GM12878 (cell line): ENCODE results near the gene ASZ1. TPM values are rescaled to one million over a fixed set of nuclear protein-coding genes. Genes with fewer than 3 reads are reported as not detected.

ENCODE experiments used
- ATAC-seq: fragments of 200-7000 bp; cut with Tn5 transposase; 3 replicates; pipeline ENCODE4 v1.9.1; 2020; ENCODE audit warnings: mild to moderate bottlenecking, moderate library complexity
- BruUV-seq: library from RNA; stranded (reverse); fragments of 400-500 nt; replicated peaks from 2 replicates; lab custom pipeline; 2021; lab: Mats Ljungman, UMichigan
- CTCF ChIA-PET: fragments of 300-600 bp; sonication (Branson Sonifier 250); formaldehyde crosslinking; extraction: SDS; loops from one replicate; lab custom pipeline; 2021; ENCODE audit warnings: inconsistent platforms; lab: Yijun Ruan, JAX
- POLR2A ChIA-PET: fragments of 350-600 bp; formaldehyde crosslinking; extraction: SDS; loops from one replicate; lab custom pipeline; 2021; ENCODE audit warnings: inconsistent platforms; lab: Charles Lee
- RAD21 ChIA-PET: fragments of 300-600 bp; sonication (Branson Sonifier 250); formaldehyde crosslinking; loops from one replicate; lab custom pipeline; 2023; ENCODE audit warnings: antibody characterized with exemption; ENCODE audit not compliant: unreplicated experiment; lab: Charles Lee
- SMC1A ChIA-PET: fragments of 300-600 bp; sonication (Branson Sonifier 250); formaldehyde crosslinking; loops from one replicate; lab custom pipeline; 2023; ENCODE audit not compliant: unreplicated experiment, uncharacterized antibody; lab: Charles Lee
- DNase-seq: peaks from one replicate; pipeline ENCODE4 v3.0.0-alpha.2; 2011; ENCODE audit warnings: low read depth, low spot score
- FAIRE-seq: peaks from 3 replicates; lab custom pipeline; 2011; peaks lifted over from hg19 to GRCh38; lab: Jason Lieb, UNC
- H2AFZ ChIP-seq: 2 replicates; pipeline ENCODE4 v1.6.0; 2011; ENCODE audit warnings: low read depth, low read length, control low read depth; ENCODE audit not compliant: control insufficient read depth
- H3K27ac ChIP-seq: 2 replicates; pipeline ENCODE4 v1.5.1; 2011; ENCODE audit warnings: control low read depth; ENCODE audit not compliant: control insufficient read depth, insufficient read depth
- H3K27me3 ChIP-seq, 2 experiments: replicated peaks in 1 of 2; 2 replicates each; pipeline versions ENCODE4 v1.6.0 to v1.6.1; 2011; ENCODE audit warnings: low read length in 1 of 2; ENCODE audit not compliant: control insufficient read depth in 2 of 2, insufficient read depth in 2 of 2
- H3K36me3 ChIP-seq, 2 experiments: 2 replicates each; pipeline ENCODE4 v1.5.1; 2011; ENCODE audit warnings: low read length in 1 of 2; ENCODE audit not compliant: control insufficient read depth in 2 of 2, insufficient read depth in 2 of 2
- H3K4me1 ChIP-seq: 2 replicates; pipeline ENCODE4 v1.6.1; 2011; ENCODE audit warnings: mild to moderate bottlenecking, low read length, moderate library complexity, mixed read lengths; ENCODE audit not compliant: control insufficient read depth, insufficient read depth
- H3K4me2 ChIP-seq: 2 replicates; pipeline ENCODE4 v1.6.0; 2011; ENCODE audit warnings: control low read depth; ENCODE audit not compliant: control insufficient read depth, insufficient read depth
- H3K4me3 ChIP-seq: fragments of 200-600 bp; sonication (generic); 2 replicates; pipeline ENCODE4 v1.5.1; 2016
- H3K79me2 ChIP-seq: 2 replicates; pipeline ENCODE4 v1.6.0; 2011; ENCODE audit warnings: low read length; ENCODE audit not compliant: control insufficient read depth, insufficient read depth
- H3K9ac ChIP-seq: 2 replicates; pipeline ENCODE4 v1.8.0; 2011; ENCODE audit warnings: low read length, control low read depth, mixed read lengths; ENCODE audit not compliant: control insufficient read depth, insufficient read depth
- H3K9me3 ChIP-seq: replicated peaks from 3 replicates; pipeline ENCODE4 v1.5.1; 2011; ENCODE audit warnings: mild to moderate bottlenecking, low read length; ENCODE audit not compliant: control insufficient read depth, insufficient read depth
- H4K20me1 ChIP-seq: 2 replicates; pipeline ENCODE4 v1.6.0; 2011; ENCODE audit not compliant: control insufficient read depth, insufficient read depth
- BRCA1 ChIP-seq: IDR thresholded peaks from 2 replicates; pipeline ENCODE4 v1.6.1; 2011; ENCODE audit warnings: low read depth, low read length, improper control_type of control experiment
- CBX3 ChIP-seq: fragments of 200-600 bp; sonication (generic); IDR thresholded peaks from 2 replicates; pipeline ENCODE4 v1.6.1; 2016; ENCODE audit warnings: low read depth, borderline replicate concordance
- CHD1 ChIP-seq: IDR thresholded peaks from 2 replicates; pipeline ENCODE4 v1.6.1; 2012; ENCODE audit warnings: low read depth, low read length, improper control_type of control experiment
- CREB1 ChIP-seq: IDR thresholded peaks from 2 replicates; pipeline ENCODE4 v1.6.1; 2012; ENCODE audit warnings: low read depth, mild to moderate bottlenecking, inconsistent platforms
- CREM ChIP-seq: IDR thresholded peaks from 2 replicates; pipeline ENCODE4 v1.6.1; 2014; ENCODE audit warnings: antibody characterized with exemption, low read depth
- CUX1 ChIP-seq: IDR thresholded peaks from 2 replicates; pipeline ENCODE4 v1.6.1; 2012; ENCODE audit warnings: improper control_type of control experiment, low read depth, low read length; ENCODE audit not compliant: insufficient replicate concordance
- ESRRA ChIP-seq: IDR thresholded peaks from 2 replicates; pipeline ENCODE4 v1.6.1; 2012; ENCODE audit warnings: mild to moderate bottlenecking, low read length, improper control_type of control experiment
- HCFC1 ChIP-seq: fragments of 150-350 bp; IDR thresholded peaks from 2 replicates; pipeline ENCODE4 v1.6.1; 2014; ENCODE audit warnings: low read length
- JUNB ChIP-seq: IDR thresholded peaks from 2 replicates; pipeline ENCODE4 v1.6.1; 2016; ENCODE audit warnings: antibody characterized with exemption, mild to moderate bottlenecking
- NFXL1 ChIP-seq: fragments of 450-650 bp; IDR thresholded peaks from 2 replicates; pipeline ENCODE4 v1.6.1; 2017; ENCODE audit warnings: antibody characterized with exemption, mild to moderate bottlenecking, borderline replicate concordance
- PML ChIP-seq: IDR thresholded peaks from 2 replicates; pipeline ENCODE4 v1.6.1; 2012; ENCODE audit warnings: low read length, inconsistent platforms
- POLR2A ChIP-seq: IDR thresholded peaks from 2 replicates; pipeline ENCODE4 v1.6.1; 2011; ENCODE audit warnings: low read depth, mild to moderate bottlenecking, low read length
- SIX5 ChIP-seq: IDR thresholded peaks from 2 replicates; pipeline ENCODE4 v1.6.1; 2011; ENCODE audit warnings: mild to moderate bottlenecking, low read depth, low read length, moderate library complexity; ENCODE audit not compliant: severe bottlenecking
- SMC3 ChIP-seq: IDR thresholded peaks from 2 replicates; pipeline ENCODE4 v1.6.1; 2011; ENCODE audit warnings: low read length, improper control_type of control experiment, borderline replicate concordance
- SP1 ChIP-seq: IDR thresholded peaks from one replicate; pipeline ENCODE4 v1.6.1; 2011; ENCODE audit warnings: low read depth, low read length
- SPI1 ChIP-seq: IDR thresholded peaks from 2 replicates; pipeline ENCODE4 v1.6.1; 2011; ENCODE audit warnings: low read depth, mild to moderate bottlenecking, low read length, moderate library complexity, borderline replicate concordance; ENCODE audit not compliant: insufficient read depth
- SREBF1 ChIP-seq: IDR thresholded peaks from 2 replicates; pipeline ENCODE4 v1.6.1; 2012; ENCODE audit warnings: mild to moderate bottlenecking, low read length
- STAT3 ChIP-seq: IDR thresholded peaks from 2 replicates; pipeline ENCODE4 v1.6.1; 2011; ENCODE audit warnings: low read depth, low read length, improper control_type of control experiment
- WGBS: methylation state at CpG from one replicate; pipeline ENCODE4 v1.1.6; 2016; ENCODE audit warnings: low lambda C conversion rate; ENCODE audit not compliant: insufficient replicate concordance, insufficient coverage; ENCODE audit errors: missing lambda C conversion rate; 5-methylcytosine and 5-hydroxymethylcytosine counted together
- in situ Hi-C: fragments of 300-500 bp; cut with MboI; formaldehyde crosslinking; loops from 9 replicates; pipeline ENCODE4 v1.14.3; 2018; ENCODE audit warnings: mixed read lengths
- intact Hi-C: fragments of 100-400 bp; cut with micrococcal nuclease; formaldehyde crosslinking; loops from one replicate; pipeline ENCODE4 v1.14.2; 2022; ENCODE audit not compliant: unreplicated experiment
- polyA plus RNA-seq, 11 experiments: library from polyadenylated mRNA; depleted of rRNA in 4 of 11; unstranded in 6 of 11; stranded (reverse) in 5 of 11; fragments of >200 nt; fragmentation: Nextera tagmentation in 4 of 11; fragmentation: Illumina TruSeq in 1 of 11; extraction: Ambion mirVana in 4 of 11; extraction: Trizol in 1 of 11; gene quantifications; 1 replicate in 1 of 11; 2 replicates in 10 of 11; pipeline versions ENCODE4 v1.2.1 to v1.2.3, GENCODE V29; 2011 to 2016; ENCODE audit warnings: inconsistent platforms in 2 of 11, missing spikeins in 2 of 11, low read depth in 1 of 11
- total RNA-seq, 4 experiments: library from RNA; depleted of rRNA in 3 of 4; stranded (reverse); fragments of >200 nt in 3 of 4; fragmentation: Illumina TruSeq in 1 of 4; extraction: Trizol in 1 of 4; gene quantifications; 2 replicates each; pipeline versions ENCODE4 v1.2.1 to v1.2.3, GENCODE V29; 2013 to 2021

The ASZ1 gene
- total and polyA plus RNA-seq, 10 of the 15 experiments (the other 5 are each of a cell fraction or from before 2014, with no cell fraction given) = 0.04 to 0.09 (median 0.06) TPM; not detected in 5

GRCh38 chr7:117402109-117402508 lies 25.2 kb downstream of the ASZ1 start:
- Histone ChIP-seq H3K27ac (no peak overlapping the region), H3K27me3 (no peaks in the 10 kb centered on the region), H2AFZ (no peak overlapping the region), H4K20me1 (no peaks in the 10 kb centered on the region), H3K9ac (no peak overlapping the region), H3K4me1 (no peaks in the 10 kb centered on the region), H3K4me3 (no peak overlapping the region), H3K79me2 (no peaks in the 10 kb centered on the region), H3K9me3 (no peaks in the 10 kb centered on the region), H3K4me2 (no peak overlapping the region), H3K36me3 (no peaks in the 10 kb centered on the region)
- RAD21 ChIA-PET = interaction anchor here (2.5 to 4.9 kb wide), 2 partner anchors 273 to 315 kb away, joined by 22 to 89 read pairs; no protein-coding TSS in a partner anchor
- no peak for DNase-seq
- BruUV-seq = no TSS peak
- intact Hi-C loops (loop anchor here (5.0 kb wide), 2 partner anchors 55 to 750 kb away; no protein-coding TSS in a partner anchor), in situ Hi-C loops (no loop called here)
- CTCF ChIA-PET = interaction anchor here (0.9 to 7.1 kb wide), 8 partner anchors 9 to 751 kb away, joined by 3 to 127 read pairs (median 24); no protein-coding TSS in a partner anchor
- FAIRE-seq = no peak
- TF ChIP-seq POLR2A (no peak), SPI1 (no peak), NFXL1 (no peak), BRCA1 (no peak), STAT3 (no peak), JUNB (no peak), PML (no peak), CUX1 (no peak), SMC3 (no peak), SREBF1 (no peak), HCFC1 (no peak), CHD1 (no peak), ESRRA (no peak), SP1 (no peak), CREM (no peak), SIX5 (no peak), CREB1 (no peak), CBX3 (no peak)
- ATAC-seq = no peak
- 43% methylated on average over 2 of the region's 2 CpGs for WGBS
- SMC1A ChIA-PET = interaction anchor here (0.5 to 5.2 kb wide), 6 partner anchors 33 to 315 kb away, joined by 3 to 113 read pairs (median 18); no protein-coding TSS in a partner anchor
- POLR2A ChIA-PET = no interaction called here
